Neuronal stem cell (in vitro differentiated cells): ENCODE measurements around the gene KCNJ1.

Source experiments
- DNase-seq: peaks from one replicate; pipeline ENCODE4 v3.0.0-alpha.2; 2013; ENCODE audit warnings: low spot score
- H2AFZ ChIP-seq: one replicate; pipeline ENCODE4 v1.6.1; 2013; ENCODE audit warnings: mild to moderate bottlenecking, low read length, inconsistent platforms
- H2AK5ac ChIP-seq: 2 replicates; pipeline ENCODE4 v1.6.1; 2013; ENCODE audit warnings: low read depth, mild to moderate bottlenecking, inconsistent platforms, low read length, moderate library complexity, mixed read lengths
- H2BK120ac ChIP-seq: 2 replicates; pipeline ENCODE4 v1.6.1; 2013; ENCODE audit warnings: low read depth, mild to moderate bottlenecking, inconsistent platforms, low read length, moderate library complexity, mixed read lengths
- H2BK12ac ChIP-seq: one replicate; pipeline ENCODE4 v1.6.1; 2013; ENCODE audit warnings: low read length, inconsistent platforms
- H2BK15ac ChIP-seq: 2 replicates; pipeline ENCODE4 v1.6.1; 2013; ENCODE audit warnings: mild to moderate bottlenecking, low read length, inconsistent platforms, mixed read lengths
- H2BK5ac ChIP-seq: one replicate; pipeline ENCODE4 v1.6.1; 2013; ENCODE audit warnings: inconsistent platforms, mild to moderate bottlenecking, low read length, moderate library complexity
- H3K14ac ChIP-seq: one replicate; pipeline ENCODE4 v1.6.1; 2013; ENCODE audit warnings: low read length, inconsistent platforms
- H3K18ac ChIP-seq: 2 replicates; pipeline ENCODE4 v1.6.1; 2013; ENCODE audit warnings: low read length, inconsistent platforms
- H3K23ac ChIP-seq: 2 replicates; pipeline ENCODE4 v1.6.1; 2013; ENCODE audit warnings: low read depth, mild to moderate bottlenecking, mixed read lengths, low read length, inconsistent platforms; ENCODE audit not compliant: poor library complexity
- H3K27ac ChIP-seq: replicated peaks from 3 replicates; pipeline ENCODE4 v1.5.1; 2013; ENCODE audit warnings: low read length, inconsistent platforms
- H3K27me3 ChIP-seq, 3 experiments: 2 replicates each; pipeline ENCODE4 v1.6.1; 2013; ENCODE audit warnings: low read length in 3 of 3, mild to moderate bottlenecking in 2 of 3, inconsistent platforms in 1 of 3, low read depth in 1 of 3, mixed read lengths in 1 of 3, moderate library complexity in 1 of 3; ENCODE audit not compliant: control insufficient read depth in 3 of 3, insufficient read depth in 3 of 3
- H3K36me3 ChIP-seq, 2 donors: replicated peaks in 1 of 2; 2 replicates each; pipeline ENCODE4 v1.6.1; 2013; ENCODE audit warnings: low read length in 2 of 2; ENCODE audit not compliant: control insufficient read depth in 2 of 2, insufficient read depth in 2 of 2
- H3K4ac ChIP-seq: 2 replicates; pipeline ENCODE4 v1.6.1; 2013; ENCODE audit warnings: inconsistent platforms, mild to moderate bottlenecking, low read length, moderate library complexity
- H3K4me1 ChIP-seq, 2 donors: 1 replicate in 1 of 2; 2 replicates in 1 of 2; pipeline ENCODE4 v1.6.1; 2013; ENCODE audit warnings: low read length in 2 of 2, low read depth in 1 of 2; ENCODE audit not compliant: control insufficient read depth in 2 of 2, insufficient read depth in 1 of 2
- H3K4me2 ChIP-seq: one replicate; pipeline ENCODE4 v1.6.1; 2013; ENCODE audit warnings: mild to moderate bottlenecking, low read length, inconsistent platforms; ENCODE audit not compliant: insufficient read depth, poor library complexity, severe bottlenecking
- H3K4me3 ChIP-seq, 2 donors: 2 replicates each; pipeline ENCODE4 v1.5.1; 2013; ENCODE audit warnings: low read length in 2 of 2, mild to moderate bottlenecking in 2 of 2, inconsistent platforms in 1 of 2, moderate library complexity in 1 of 2
- H3K79me1 ChIP-seq: one replicate; pipeline ENCODE4 v1.6.1; 2013; ENCODE audit warnings: low read depth, mild to moderate bottlenecking, inconsistent platforms, low read length, moderate library complexity
- H3K9ac ChIP-seq: one replicate; pipeline ENCODE4 v1.6.1; 2013; ENCODE audit warnings: mild to moderate bottlenecking, low read depth, low read length, inconsistent platforms; ENCODE audit not compliant: poor library complexity
- H3K9me3 ChIP-seq, 2 donors: replicated peaks in 1 of 2; 2 replicates each; pipeline versions ENCODE3 to v1.6.1; 2013; ENCODE audit warnings: low read length in 2 of 2, mild to moderate bottlenecking in 2 of 2, inconsistent platforms in 1 of 2, low read depth in 1 of 2, mixed read lengths in 1 of 2, moderate library complexity in 1 of 2; ENCODE audit not compliant: control insufficient read depth in 2 of 2, insufficient read depth in 1 of 2
- H4K8ac ChIP-seq: one replicate; pipeline ENCODE4 v1.6.1; 2013; ENCODE audit warnings: low read depth, mild to moderate bottlenecking, inconsistent platforms, low read length, moderate library complexity
- H4K91ac ChIP-seq: one replicate; pipeline ENCODE4 v1.6.1; 2013; ENCODE audit warnings: low read length, low read depth, mild to moderate bottlenecking, inconsistent platforms; ENCODE audit not compliant: poor library complexity
- WGBS, 2 donors: extraction: QIAGEN DNeasy Blood & Tissue Kit; methylation state at CpG; one replicate each; pipeline ENCODE4 v1.1.7; 2013; ENCODE audit warnings: missing lambda C conversion rate in 2 of 2, mixed read lengths in 1 of 2; ENCODE audit not compliant: insufficient read length in 2 of 2, insufficient replicate concordance in 1 of 2; ENCODE audit errors: extremely low coverage in 2 of 2; 5-methylcytosine and 5-hydroxymethylcytosine counted together

Gene KCNJ1

DNA sequence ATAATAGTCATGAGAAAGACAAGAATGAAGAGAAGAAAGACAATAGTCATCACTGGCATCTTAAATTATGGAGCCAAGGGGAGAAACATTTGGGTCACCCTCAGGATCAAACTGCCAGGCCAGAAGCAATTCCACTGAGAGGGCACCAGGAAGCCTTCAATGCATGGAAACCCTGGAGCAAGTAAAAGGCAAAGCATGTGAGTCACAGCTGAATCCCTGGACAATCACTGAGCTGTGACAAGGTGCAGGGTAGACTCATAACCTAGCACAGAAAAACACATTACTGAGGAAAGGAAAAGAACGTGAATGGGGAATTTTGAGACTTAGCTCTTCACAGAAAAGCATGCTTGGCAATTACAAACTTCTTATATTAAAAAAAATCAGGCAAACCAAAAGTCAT, 1.6 kb downstream of the KCNJ1 start:
- no CpG with 5 or more reads among the region's 1 CpG for WGBS, 2 donors
- Histone ChIP-seq H3K9me3 (peaks cover 0 to 2% of the 10 kb centered on the region in 2 donors), H3K79me1 (no peaks in the 10 kb centered on the region), H2BK120ac (no peak overlapping the region), H3K27ac (no peak overlapping the region), H3K4me1 (peaks cover 0 to 5% of the 10 kb centered on the region in 2 donors), H4K8ac (no peak overlapping the region), H3K9ac (no peak overlapping the region), H2AFZ (no peak overlapping the region), H3K27me3 (no peaks in the 10 kb centered on the region), H2BK15ac (no peak overlapping the region), H4K91ac (no peak overlapping the region), H3K4me3 (no peak overlapping the region), H2BK12ac (no peak overlapping the region), H3K23ac (no peak overlapping the region), H2BK5ac (no peak overlapping the region), H3K4me2 (no peak overlapping the region), H3K4ac (no peak overlapping the region), H2AK5ac (no peak overlapping the region), H3K36me3 (no peaks in the 10 kb centered on the region), H3K18ac (no peak overlapping the region), H3K14ac (no peak overlapping the region)
- no peak for DNase-seq

DNA sequence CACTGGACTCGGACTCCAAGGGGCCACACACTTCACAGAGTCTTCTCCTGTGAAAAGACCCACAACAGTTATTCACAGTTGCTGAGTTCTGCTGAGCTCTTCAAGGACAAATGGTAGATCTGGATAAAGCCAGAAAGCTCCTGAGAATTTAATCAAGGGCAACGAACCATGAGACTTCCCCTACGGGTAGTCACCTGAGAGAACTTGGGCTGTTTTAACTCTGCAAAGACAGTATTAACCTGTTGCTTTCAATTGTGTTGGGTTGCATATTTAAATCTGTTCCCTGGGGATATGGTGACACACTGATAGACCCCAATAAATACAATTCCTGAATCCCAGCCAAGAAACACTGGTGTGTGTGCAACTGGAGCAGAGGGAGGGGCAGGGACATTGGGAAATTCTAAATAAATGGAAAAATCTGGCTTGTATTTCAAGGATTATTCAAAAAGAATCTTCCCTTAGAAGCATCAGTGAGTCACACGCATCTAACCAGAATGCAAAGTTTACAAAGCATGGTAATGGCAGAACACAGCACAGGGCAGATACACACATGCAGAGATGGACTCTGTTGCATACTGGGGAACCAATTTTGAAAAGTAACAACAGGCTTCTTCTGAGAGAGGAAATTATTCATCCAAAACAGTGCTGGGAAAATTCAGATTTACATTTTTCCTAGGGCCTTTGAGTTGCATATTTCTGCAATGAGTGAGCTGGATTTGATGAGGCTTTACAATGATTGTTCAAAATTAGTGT, 4.0 kb downstream of the KCNJ1 start:
- no CpG with 5 or more reads among the region's 4 CpGs for whole genome bisulfite sequencing, 2 donors
- Histone ChIP-seq H3K4ac (no peak overlapping the region), H2BK15ac (no peak overlapping the region), H3K27ac (no peak overlapping the region), H3K79me1 (no peaks in the 10 kb centered on the region), H2AK5ac (no peak overlapping the region), H3K23ac (no peak overlapping the region), H4K8ac (no peak overlapping the region), H2BK12ac (no peak overlapping the region), H3K18ac (no peak overlapping the region), H4K91ac (no peak overlapping the region), H3K14ac (no peak overlapping the region), H3K4me2 (no peak overlapping the region), H3K9me3 (no peaks in the 10 kb centered on the region), H3K27me3 (no peaks in the 10 kb centered on the region), H2BK120ac (no peak overlapping the region), H2BK5ac (no peak overlapping the region), H3K9ac (no peak overlapping the region), H2AFZ (no peak overlapping the region), H3K4me1 (no peaks in the 10 kb centered on the region), H3K36me3 (no peaks in the 10 kb centered on the region), H3K4me3 (no peak overlapping the region)
- no peak for DNase-seq

DNA sequence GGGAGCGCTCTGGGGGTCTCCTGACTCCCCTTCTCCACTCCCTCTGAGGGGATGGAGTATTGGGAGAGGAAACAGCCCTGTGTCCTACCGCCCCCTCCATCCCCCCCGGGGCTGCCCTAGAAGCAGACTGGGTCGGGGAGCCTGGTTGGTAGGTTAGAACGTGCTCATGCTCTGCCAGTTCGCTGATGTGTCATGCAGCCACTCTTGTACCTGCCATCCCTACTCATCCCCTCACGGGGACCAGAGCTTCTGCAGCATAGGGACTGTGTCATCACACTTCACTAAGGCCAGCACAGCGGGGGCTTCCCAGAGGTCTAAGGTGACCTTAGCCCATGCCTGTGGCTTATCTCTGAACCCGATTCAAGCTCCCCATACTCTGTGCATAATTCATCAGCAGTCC, 4.7 kb downstream of the KCNJ1 start:
- Histone ChIP-seq H3K9ac (no peak overlapping the region), H2BK5ac (no peak overlapping the region), H3K4ac (no peak overlapping the region), H3K4me3 (no peak overlapping the region), H3K4me1 (no peaks in the 10 kb centered on the region), H3K14ac (no peak overlapping the region), H3K18ac (no peak overlapping the region), H2BK12ac (no peak overlapping the region), H2AFZ (no peak overlapping the region), H3K27ac (no peak overlapping the region), H3K36me3 (no peaks in the 10 kb centered on the region), H3K27me3 (no peaks in the 10 kb centered on the region), H4K91ac (no peak overlapping the region), H3K79me1 (no peaks in the 10 kb centered on the region), H2AK5ac (no peak overlapping the region), H2BK120ac (no peak overlapping the region), H3K23ac (no peak overlapping the region), H3K9me3 (no peaks in the 10 kb centered on the region), H4K8ac (no peak overlapping the region), H3K4me2 (no peak overlapping the region), H2BK15ac (no peak overlapping the region)
- no peak for DNase-seq
- WGBS, 2 donors: no CpG with 5 or more reads among the region's 9 CpGs

DNA sequence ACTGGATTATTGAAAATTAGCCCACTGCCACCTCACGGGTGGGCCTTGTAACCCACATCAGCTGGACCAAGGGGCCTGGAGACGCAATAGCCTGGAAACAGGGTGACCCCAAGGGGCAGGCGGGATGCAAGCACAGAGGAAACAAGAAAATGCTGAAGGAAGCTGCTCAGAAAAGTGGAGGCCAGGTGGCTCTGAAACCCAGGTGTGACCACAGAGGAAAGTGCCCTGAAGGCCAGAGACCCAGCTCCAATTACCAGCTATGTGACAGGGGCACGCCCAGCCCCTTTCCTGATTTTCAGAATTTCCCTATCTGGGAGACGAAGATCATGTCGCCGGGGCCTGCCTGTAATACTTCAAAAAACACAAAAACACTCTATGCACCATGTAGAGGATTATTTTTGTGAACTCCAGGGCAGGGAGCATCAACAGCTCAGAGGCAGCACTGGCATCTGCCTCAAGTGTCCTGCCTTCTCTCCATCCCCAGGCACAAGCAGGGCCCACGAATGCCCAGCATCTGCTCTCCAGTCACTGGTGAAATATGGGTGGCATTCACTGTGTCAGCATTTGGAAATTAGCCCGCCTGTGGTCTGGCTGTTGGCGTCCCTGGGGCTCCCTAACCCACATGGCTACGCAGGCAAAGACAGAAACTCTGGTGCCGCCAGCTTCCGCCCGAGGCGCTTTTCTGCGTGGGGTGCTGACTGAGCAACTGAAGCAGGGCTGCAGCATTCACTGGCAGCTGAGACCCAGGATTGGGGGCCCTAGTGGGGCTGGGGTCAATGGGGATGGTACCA, 6.3 kb downstream of the KCNJ1 start:
- H3K4me2 ChIP-seq: no peak overlapping the region
- no peak for DNase-seq
- H3K4me3 ChIP-seq: no peak overlapping the region
- no peaks in the 10 kb centered on the region for H3K27me3 ChIP-seq
- H3K27ac ChIP-seq: no peak overlapping the region
- H2BK12ac ChIP-seq: no peak overlapping the region
- H3K4ac ChIP-seq: no peak overlapping the region
- peak overlapping the region; percentile 20 for H2BK15ac ChIP-seq
- no CpG with 5 or more reads among the region's 16 CpGs for WGBS, 2 donors
- no peaks in the 10 kb centered on the region for H3K9me3 ChIP-seq
- H3K4me1 ChIP-seq: no peaks in the 10 kb centered on the region
- H4K91ac ChIP-seq: no peak overlapping the region
- no peaks in the 10 kb centered on the region for H3K79me1 ChIP-seq
- H3K18ac ChIP-seq: no peak overlapping the region
- H3K36me3 ChIP-seq: no peaks in the 10 kb centered on the region
- H2BK5ac ChIP-seq: no peak overlapping the region
- H3K23ac ChIP-seq: no peak overlapping the region
- no peak overlapping the region for H2AFZ ChIP-seq
- no peak overlapping the region for H2BK120ac ChIP-seq
- no peak overlapping the region for H4K8ac ChIP-seq
- H2AK5ac ChIP-seq: no peak overlapping the region
- H3K9ac ChIP-seq: no peak overlapping the region
- no peak overlapping the region for H3K14ac ChIP-seq
